Activated T-helper 9 cell treated with anti-CD3 and anti-CD28 coated beads, Interleukin-2, amount 50 U/mL, for 16 hours (primary cell): ENCODE measurements around the gene FOXF1.
A peak's percentile ranks its signal among the peaks of the same experiment; 100 is the strongest.

ENCODE experiments used
- DNase-seq: peaks from one replicate; pipeline ENCODE4 v3.0.0-alpha.2; 2020; ENCODE audit warnings: low read depth

The FOXF1 gene

GRCh38 chr16:86534779-86535615, 24.7 kb downstream of the FOXF1 start:
- DNase-seq: no peak

- no peak for DNase-seq
These were observed 26.3 kb downstream of the FOXF1 start for GRCh38 chr16:86536621-86537020.

GRCh38 chr16:86537486-86537885, 27.2 kb downstream of the FOXF1 start:
- no peak for DNase-seq

- DNase-seq: no peak
These were observed 28.0 kb downstream of the FOXF1 start for GRCh38 chr16:86538196-86538780.

- DNase-seq: no peak
These were observed 30.6 kb downstream of the FOXF1 start for GRCh38 chr16:86540894-86541293.

- no peak for DNase-seq
These were observed 31.2 kb downstream of the FOXF1 start for GRCh38 chr16:86541560-86541959.

GRCh38 chr16:86542756-86543750, 32.7 kb downstream of the FOXF1 start:
- no peak for DNase-seq

- no peak for DNase-seq
These were observed 35.2 kb downstream of the FOXF1 start for GRCh38 chr16:86545481-86545880.

- no peak for DNase-seq
These were observed 35.8 kb downstream of the FOXF1 start for GRCh38 chr16:86545954-86546637.

- DNase-seq: no peak
These were observed 36.3 kb downstream of the FOXF1 start for GRCh38 chr16:86546638-86547013.

GRCh38 chr16:86547286-86547685, 37.0 kb downstream of the FOXF1 start:
- no peak for DNase-seq

GRCh38 chr16:86549076-86549892, 39.0 kb downstream of the FOXF1 start:
- no peak for DNase-seq

GRCh38 chr16:86549893-86550190, 39.5 kb downstream of the FOXF1 start:
- DNase-seq: no peak

- no peak for DNase-seq
These were observed 40.0 kb downstream of the FOXF1 start for GRCh38 chr16:86550281-86550680.

GRCh38 chr16:86553356-86553755, 43.0 kb downstream of the FOXF1 start:
- DNase-seq: no peak

GRCh38 chr16:86554599-86554916, 44.2 kb downstream of the FOXF1 start:
- no peak for DNase-seq

GRCh38 chr16:86554917-86555703, 44.8 kb downstream of the FOXF1 start, which contains the start of gene MTHFSD:
Gene MTHFSD, minus strand, starts transcription at chr16:86555235. Its CDS starts 51 bp downstream, at chr16:86555184.
- DNase-seq: peak; percentile 94

- no peak for DNase-seq
These were observed 45.4 kb downstream of the FOXF1 start for GRCh38 chr16:86555704-86556075.

- DNase-seq: no peak
These were observed 46.2 kb downstream of the FOXF1 start for GRCh38 chr16:86556576-86556975.

- no peak for DNase-seq
These were observed 47.3 kb downstream of the FOXF1 start for GRCh38 chr16:86557587-86557986.
